ENCODE measurements around the gene ANKRD40.

Gene ANKRD40

GRCh38 chr17:50689956-50690886, 17.5 kb downstream of the ANKRD40 start:
- no peak for DNase-seq (ENCODE audit: low read depth)
- no peak for TF ChIP-seq CTCF (IDR thresholded peaks at IDR 0.05; ENCODE audit: low read depth, low read length, missing control alignments)
- in situ Hi-C loops (cut with HindIII; ENCODE audit: low sequenced_read_pairs), result loop anchor here (5.0 kb wide), 1 partner anchor 63 kb away; no protein-coding TSS in a partner anchor
- H3K4me3 ChIP-seq (ENCODE audit: low read depth, low read length), result no peak overlapping the region

GRCh38 chr17:50689251-50689650, 18.5 kb downstream of the ANKRD40 start:
- no peak for DNase-seq (ENCODE audit: low read depth)
- in situ Hi-C loops (cut with HindIII; ENCODE audit: low sequenced_read_pairs), result no loop called here

GRCh38 chr17:50688245-50688644, 19.5 kb downstream of the ANKRD40 start:
- no peak for DNase-seq (ENCODE audit: low read depth)
- no peak for TF ChIP-seq CTCF (IDR thresholded peaks at IDR 0.05; ENCODE audit: low read depth, low read length, missing control alignments)
- in situ Hi-C loops (cut with HindIII; ENCODE audit: low sequenced_read_pairs), result no loop called here

More at GRCh38 chr17:50689251-50689650, 18.5 kb downstream of the ANKRD40 start:
- no peak for TF ChIP-seq CTCF (IDR thresholded peaks at IDR 0.05; ENCODE audit: low read depth, low read length, missing control alignments)
- no peak overlapping the region for H3K4me3 ChIP-seq (ENCODE audit: low read depth, low read length)

GRCh38 chr17:50687200-50688066, 20.3 kb downstream of the ANKRD40 start:
- peak; percentile 79 for DNase-seq (ENCODE audit: low read depth)
- no peak for TF ChIP-seq CTCF (IDR thresholded peaks at IDR 0.05; ENCODE audit: low read depth, low read length, missing control alignments)
- peak overlapping the region; percentile 28 for H3K4me3 ChIP-seq (ENCODE audit: low read depth, low read length)
- in situ Hi-C loops (cut with HindIII; ENCODE audit: low sequenced_read_pairs), result no loop called here

More at GRCh38 chr17:50688245-50688644, 19.5 kb downstream of the ANKRD40 start:
- no peak overlapping the region for H3K4me3 ChIP-seq (ENCODE audit: low read depth, low read length)

GRCh38 chr17:50686494-50687199, 21.1 kb downstream of the ANKRD40 start:
- no peak for TF ChIP-seq CTCF (IDR thresholded peaks at IDR 0.05; ENCODE audit: low read depth, low read length, missing control alignments)
- H3K4me3 ChIP-seq (ENCODE audit: low read depth, low read length), result no peak overlapping the region
- in situ Hi-C loops (cut with HindIII; ENCODE audit: low sequenced_read_pairs), result no loop called here

More at GRCh38 chr17:50686494-50687199, 21.1 kb downstream of the ANKRD40 start:
- DNase-seq (ENCODE audit: low read depth), result peak; percentile 90
